Cardiac fibroblast (primary cell): ENCODE data around the gene TPRG1L.
A peak's percentile ranks its signal among the peaks of the same experiment; 100 is the strongest.

ENCODE experiments used
- DNase-seq, 2 donors: peaks; one replicate each; pipeline versions ENCODE4 v3.0.0 to v3.0.0-alpha.2; 2010; ENCODE audit warnings: low read depth in 2 of 2
- H3K4me3 ChIP-seq, 2 donors: replicated peaks in 1 of 2; 1 replicate in 1 of 2; 2 replicates in 1 of 2; pipeline ENCODE4 v1.5.1; 2011; ENCODE audit warnings: low read depth in 2 of 2, low read length in 2 of 2, mild to moderate bottlenecking in 2 of 2, moderate library complexity in 1 of 2
- CTCF ChIP-seq: IDR thresholded peaks from one replicate; pipeline ENCODE4 v1.5.1; 2011; ENCODE audit warnings: low read depth, mild to moderate bottlenecking, low read length, inconsistent platforms

TPRG1L gene

DNA sequence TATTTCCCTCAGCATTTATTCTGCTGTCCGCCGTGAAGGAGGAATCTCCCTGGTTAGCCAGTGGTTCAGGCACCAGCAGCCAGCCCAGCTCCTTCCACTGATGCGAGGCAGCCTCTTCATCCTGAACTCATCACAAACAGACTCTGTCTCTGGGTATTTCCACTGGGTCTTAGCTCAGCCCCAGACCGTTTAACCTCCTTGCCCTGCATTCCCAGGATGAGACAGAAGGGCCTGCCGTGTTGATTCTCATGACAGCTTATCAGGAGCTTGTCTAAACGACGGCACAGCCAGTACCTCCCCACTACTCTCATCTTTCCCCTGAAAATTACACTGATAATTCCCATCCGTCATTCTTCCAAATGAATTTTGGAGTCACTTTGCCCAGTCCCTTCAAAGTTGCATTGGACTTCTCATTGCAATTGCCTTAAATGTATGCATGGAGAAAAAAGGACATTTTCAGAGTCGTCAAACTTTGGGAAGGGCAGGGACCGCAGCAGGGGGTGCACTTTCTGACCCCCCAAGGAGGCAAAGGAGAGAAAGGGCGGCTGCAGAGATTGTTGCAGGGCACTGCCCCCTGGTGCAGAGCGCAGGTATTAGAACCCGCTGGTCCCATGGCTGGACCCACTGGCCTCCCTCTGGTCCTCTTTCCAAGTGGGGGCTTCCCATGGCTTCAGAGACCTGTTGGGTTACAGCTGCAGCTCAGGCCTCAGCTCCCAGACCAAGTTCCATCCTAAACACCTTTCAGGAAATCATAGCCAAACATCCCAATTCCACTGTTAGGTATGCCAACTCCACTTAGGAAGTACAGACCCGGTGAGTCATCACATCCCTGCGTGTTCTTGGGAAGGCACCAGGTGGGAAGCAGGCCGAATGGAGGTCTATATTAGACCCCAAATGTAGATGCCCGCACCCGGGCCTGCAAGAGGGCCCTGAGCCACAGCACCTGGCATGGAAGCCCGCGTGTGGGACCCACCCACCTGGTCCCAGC, 9.8 kb upstream of the TPRG1L start:
- peak in 1 of 2 donors; percentile 26 for DNase-seq
- no peak overlapping the region for H3K4me3 ChIP-seq
- TF ChIP-seq CTCF: peak; percentile 65

- no peak for DNase-seq
- H3K4me3 ChIP-seq: no peak overlapping the region
- no peak for TF ChIP-seq CTCF
Measured at GRCh38 chr1:3616861-3617260, 8.0 kb upstream of the TPRG1L start.

GRCh38 chr1:3617806-3618345, 6.9 kb upstream of the TPRG1L start:
- no peak for DNase-seq
- no peak for TF ChIP-seq CTCF
- H3K4me3 ChIP-seq: no peak overlapping the region

DNA sequence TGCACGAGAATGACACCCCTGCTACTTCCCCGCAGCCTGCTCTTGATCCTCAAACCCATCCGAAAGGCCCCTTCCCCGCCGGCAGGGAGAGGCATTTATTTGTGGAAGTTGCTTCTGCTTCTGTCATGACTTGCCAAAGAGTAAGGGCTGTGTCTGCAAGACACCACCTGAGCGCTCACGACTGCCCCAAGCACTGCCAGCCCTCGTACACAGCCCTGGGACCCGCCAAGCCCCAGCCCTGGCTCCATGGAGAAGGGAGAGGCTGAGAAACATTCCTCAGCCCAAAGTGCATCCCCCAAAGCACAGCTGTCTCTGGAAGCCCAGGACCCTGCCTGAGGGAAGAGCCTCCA, 6.3 kb upstream of the TPRG1L start:
- no peak for DNase-seq
- H3K4me3 ChIP-seq: no peak overlapping the region
- TF ChIP-seq CTCF: no peak

- H3K4me3 ChIP-seq: no peak overlapping the region
- TF ChIP-seq CTCF: peak; percentile 81
Measured at GRCh38 chr1:3618881-3619671, 5.7 kb upstream of the TPRG1L start.

GRCh38 chr1:3620708-3621107, 4.1 kb upstream of the TPRG1L start:
- DNase-seq: no peak
- no peak for TF ChIP-seq CTCF
- H3K4me3 ChIP-seq: no peak overlapping the region

More at GRCh38 chr1:3618881-3619671, 5.7 kb upstream of the TPRG1L start:
- DNase-seq: peak; percentile 84 to 85
